HCT116 (cell line): Measurements from ENCODE around the gene ST3GAL2. TPM values are rescaled to one million over a fixed set of nuclear protein-coding genes. Genes with fewer than 3 reads are reported as not detected.
A peak's percentile ranks its signal among the peaks of the same experiment; 100 is the strongest.

ENCODE experiments used
- ATAC-seq: fragments of 200-7000 bp; cut with Tn5 transposase; 2 replicates; pipeline ENCODE4 v1.9.1; 2020; ENCODE audit warnings: mild to moderate bottlenecking, moderate library complexity
- BruUV-seq: library from RNA; stranded (reverse); fragments of 400-500 nt; replicated peaks from 2 replicates; lab custom pipeline; 2021; lab: Mats Ljungman, UMichigan
- CTCF ChIA-PET: fragments of 300-600 bp; sonication (Branson Sonifier 250); formaldehyde crosslinking; loops from one replicate; lab custom pipeline; 2021; ENCODE audit warnings: antibody characterized with exemption; lab: Charles Lee
- POLR2A ChIA-PET: fragments of 300-600, 350-600 bp; sonication (Branson Sonifier 250); formaldehyde crosslinking; loops from one replicate; lab custom pipeline; 2021; ENCODE audit warnings: antibody characterized with exemption; lab: Charles Lee
- RAD21 ChIA-PET, 2 experiments: fragments of 300-600 bp; sonication (Branson Sonifier 250); formaldehyde crosslinking; loops; one replicate each; lab custom pipeline; 2023; ENCODE audit warnings: low total read pairs in 2 of 2; ENCODE audit not compliant: uncharacterized antibody in 2 of 2, unreplicated experiment in 2 of 2, low non-redundant PET in 1 of 2; lab: Charles Lee
- DNase-seq: peaks from one replicate; pipeline ENCODE4 v3.0.0-alpha.2; 2010; ENCODE audit warnings: low read depth, low spot score
- H2AFZ ChIP-seq: fragments of 200-600 bp; shearing (Covaris generic), sonication (generic); 2 replicates; pipeline ENCODE4 v1.6.1; 2017; ENCODE audit warnings: low read depth, mixed run types, mixed read lengths, antibody characterized with exemption, low read length; ENCODE audit not compliant: poor library complexity, severe bottlenecking
- H3K27ac ChIP-seq: 2 replicates; pipeline ENCODE4 v1.5.1; 2012; ENCODE audit warnings: low read depth, low read length
- H3K27me3 ChIP-seq: fragments of 200-600 bp; sonication (generic); 2 replicates; pipeline ENCODE4 v1.6.1; 2016; ENCODE audit warnings: mixed run types, low read length, mixed read lengths; ENCODE audit not compliant: insufficient read depth
- H3K36me3 ChIP-seq, 2 experiments: fragments of 200-500 bp in 1 of 2; fragments of 200-600 bp in 1 of 2; sonication (Bioruptor generic) in 1 of 2; sonication (generic) in 1 of 2; 2 replicates each; pipeline versions ENCODE4 v1.5.1 to v1.6.1; 2014 to 2016; ENCODE audit warnings: low read length in 2 of 2, inconsistent platforms in 1 of 2, mixed read lengths in 1 of 2, mixed run types in 1 of 2; ENCODE audit not compliant: insufficient read depth in 2 of 2, control insufficient read depth in 1 of 2
- H3K4me1 ChIP-seq, 2 experiments: fragments of 200-600 bp in 1 of 2; sonication (generic) in 1 of 2; 2 replicates each; pipeline versions ENCODE4 v1.5.1 to v1.6.1; 2012 to 2017; ENCODE audit warnings: low read length in 2 of 2, inconsistent platforms in 1 of 2, mild to moderate bottlenecking in 1 of 2, mixed read lengths in 1 of 2, mixed run types in 1 of 2, moderate library complexity in 1 of 2; ENCODE audit not compliant: insufficient read depth in 2 of 2, control insufficient read depth in 1 of 2
- H3K4me2 ChIP-seq: fragments of 200-600 bp; sonication (generic); 2 replicates; pipeline ENCODE4 v1.6.1; 2017; ENCODE audit warnings: mixed run types, low read length, mixed read lengths
- H3K4me3 ChIP-seq, 2 experiments: fragments of 200-600 bp in 1 of 2; sonication (generic) in 1 of 2; replicated peaks in 1 of 2; 2 replicates each; pipeline ENCODE4 v1.5.1; 2011 to 2016; ENCODE audit warnings: low read length in 2 of 2, control low read depth in 1 of 2, low read depth in 1 of 2, mild to moderate bottlenecking in 1 of 2, mixed read lengths in 1 of 2, mixed run types in 1 of 2
- H3K79me2 ChIP-seq: fragments of 200-600 bp; sonication (generic); 2 replicates; pipeline ENCODE4 v1.6.1; 2017; ENCODE audit warnings: mild to moderate bottlenecking, mixed run types, low read length, moderate library complexity, mixed read lengths; ENCODE audit not compliant: insufficient read depth
- H3K9ac ChIP-seq: fragments of 200-600 bp; sonication (generic); 2 replicates; pipeline ENCODE4 v1.6.1; 2016; ENCODE audit warnings: low read length, mixed read lengths
- H3K9me2 ChIP-seq: fragments of 200-600 bp; sonication (generic), shearing (Covaris generic); 2 replicates; pipeline ENCODE4 v1.6.1; 2017; ENCODE audit warnings: mixed run types, mild to moderate bottlenecking, moderate library complexity; ENCODE audit not compliant: insufficient read depth
- H3K9me3 ChIP-seq, 2 experiments: fragments of 200-500 bp in 1 of 2; fragments of 200-600 bp in 1 of 2; sonication (Bioruptor generic) in 1 of 2; sonication (generic) in 1 of 2; 2 replicates each; pipeline ENCODE4 v1.6.1; 2014 to 2017; ENCODE audit warnings: low read length in 2 of 2, mixed read lengths in 2 of 2, inconsistent platforms in 1 of 2, low read depth in 1 of 2, mild to moderate bottlenecking in 1 of 2, mixed run types in 1 of 2, moderate library complexity in 1 of 2; ENCODE audit not compliant: control insufficient read depth in 1 of 2, insufficient read depth in 1 of 2
- H4K20me1 ChIP-seq: fragments of 200-600 bp; sonication (generic), shearing (Covaris generic); 2 replicates; pipeline ENCODE4 v1.6.1; 2017; ENCODE audit warnings: mixed run types, mild to moderate bottlenecking, moderate library complexity; ENCODE audit not compliant: insufficient read depth
- CBX3 ChIP-seq: IDR thresholded peaks from 2 replicates; pipeline ENCODE4 v1.6.1; 2012; ENCODE audit warnings: low read depth
- CTCF ChIP-seq, 3 experiments: fragments of 200-600 bp in 1 of 3; sonication (generic) in 1 of 3; IDR thresholded peaks in 2 of 3; conservative IDR thresholded peaks in 1 of 3; 2 replicates each; pipeline ENCODE4 v1.5.1; 2012 to 2017; ENCODE audit warnings: low read depth in 2 of 3, low read length in 2 of 3, antibody characterized with exemption in 1 of 3, borderline replicate concordance in 1 of 3, control low read depth in 1 of 3, mild to moderate bottlenecking in 1 of 3, mixed read lengths in 1 of 3, mixed run types in 1 of 3, moderate library complexity in 1 of 3; ENCODE audit not compliant: insufficient read depth in 1 of 3
- EGR1 ChIP-seq: IDR thresholded peaks from 2 replicates; pipeline ENCODE4 v1.6.1; 2012; ENCODE audit warnings: low read depth
- ELF1 ChIP-seq: IDR thresholded peaks from 2 replicates; pipeline ENCODE4 v1.6.1; 2012; ENCODE audit warnings: low read depth, borderline replicate concordance
- EZH2phosphoT487 ChIP-seq: fragments of 200-600 bp; IDR thresholded peaks from 2 replicates; pipeline ENCODE4 v1.6.1; 2018; ENCODE audit warnings: antibody characterized with exemption, borderline replicate concordance
- FOSL1 ChIP-seq: IDR thresholded peaks from 2 replicates; pipeline ENCODE4 v1.6.1; 2012; ENCODE audit warnings: low read depth
- JUND ChIP-seq: IDR thresholded peaks from 2 replicates; pipeline ENCODE4 v1.6.1; 2012
- POLR2A ChIP-seq: IDR thresholded peaks from 2 replicates; pipeline ENCODE4 v1.7.0; 2011; ENCODE audit warnings: borderline replicate concordance; ENCODE audit not compliant: insufficient read depth, insufficient read length; ENCODE audit errors: extremely low read depth
- POLR2AphosphoS5 ChIP-seq: IDR thresholded peaks from 2 replicates; pipeline ENCODE4 v1.6.1; 2011; ENCODE audit warnings: mild to moderate bottlenecking, low read depth, low read length, moderate library complexity
- RAD21 ChIP-seq: IDR thresholded peaks from 2 replicates; pipeline ENCODE4 v1.6.1; 2012; ENCODE audit warnings: low read depth, mild to moderate bottlenecking
- SIN3A ChIP-seq: IDR thresholded peaks from 2 replicates; pipeline ENCODE4 v1.6.1; 2012; ENCODE audit warnings: low read depth
- SP1 ChIP-seq: IDR thresholded peaks from 2 replicates; pipeline ENCODE4 v1.6.1; 2012; ENCODE audit warnings: low read depth
- TCF7L2 ChIP-seq: IDR thresholded peaks from 2 replicates; pipeline ENCODE4 v1.7.0; 2011; ENCODE audit warnings: borderline replicate concordance, inconsistent platforms; ENCODE audit not compliant: insufficient read depth, insufficient read length; ENCODE audit errors: extremely low read depth
- YY1 ChIP-seq: IDR thresholded peaks from 2 replicates; pipeline ENCODE4 v1.6.1; 2011; ENCODE audit warnings: low read length, low read depth, moderate library complexity, mild to moderate bottlenecking; ENCODE audit not compliant: insufficient replicate concordance; ENCODE audit errors: extremely low read depth
- ZBTB33 ChIP-seq: IDR thresholded peaks from 2 replicates; pipeline ENCODE4 v1.6.1; 2011; ENCODE audit warnings: mild to moderate bottlenecking, low read length, moderate library complexity; ENCODE audit not compliant: insufficient replicate concordance; ENCODE audit errors: extremely low read depth
- ZFX ChIP-seq: fragments of 450-650 bp; IDR thresholded peaks from 2 replicates; pipeline ENCODE4 v1.6.1; 2017
- ZNF274 ChIP-seq: fragments of 200-500 bp; sonication (Bioruptor generic); IDR thresholded peaks from 2 replicates; pipeline ENCODE4 v1.6.1; 2014; ENCODE audit warnings: mild to moderate bottlenecking, low read depth, low read length, inconsistent platforms
- intact Hi-C: fragments of 100-400 bp; cut with micrococcal nuclease; formaldehyde crosslinking; loops from 2 replicates; pipeline ENCODE4 v1.10.0; 2022
- total RNA-seq: library from RNA; stranded (reverse); gene quantifications from one replicate; pipeline ENCODE4 v1.2.1, GENCODE V29; 2021; ENCODE audit not compliant: unreplicated experiment

Gene ST3GAL2
- total RNA-seq, 1 experiment from 2014 or later, result 9.5 TPM

DNA sequence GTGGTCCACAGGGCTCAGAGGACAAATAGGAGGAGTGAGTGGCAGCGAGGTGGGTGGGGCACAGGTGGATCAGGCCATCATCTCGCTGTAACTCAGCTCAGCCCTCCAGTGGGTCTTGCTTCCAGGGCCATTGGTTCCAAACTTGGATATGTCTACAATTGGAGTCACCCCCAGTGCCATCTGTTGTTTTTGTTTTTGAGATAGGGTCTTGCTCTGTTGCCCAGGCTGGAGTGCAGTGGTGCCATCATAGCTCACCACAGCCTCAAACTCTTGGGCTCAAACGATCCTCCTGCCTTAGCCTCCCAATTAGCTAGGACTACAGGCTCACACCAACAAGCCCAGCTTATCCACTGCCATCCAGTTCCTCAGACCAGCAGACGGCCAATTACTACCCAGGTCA lies 46.3 kb downstream of the ST3GAL2 start:
- H2AFZ ChIP-seq, result no peak overlapping the region
- no peaks in the 10 kb centered on the region for H3K27me3 ChIP-seq
- H3K9me3 ChIP-seq, result no peaks in the 10 kb centered on the region
- BruUV-seq, result no TSS peak
- CTCF ChIA-PET, result interaction anchor here (1.3 kb wide), 1 partner anchor 76 kb away, joined by 3 read pairs; no protein-coding TSS in a partner anchor
- no peaks in the 10 kb centered on the region for H3K9me2 ChIP-seq
- peaks cover 0 to 32% of the 10 kb centered on the region in 2 experiments; a peak in 3 of 4 replicates for H3K4me1 ChIP-seq
- no peak overlapping the region for H3K9ac ChIP-seq
- no peaks in the 10 kb centered on the region for H3K79me2 ChIP-seq
- RAD21 ChIA-PET, result no interaction called here
- no peaks in the 10 kb centered on the region for H3K36me3 ChIP-seq
- no peak for ATAC-seq
- H3K4me3 ChIP-seq, result no peak overlapping the region
- POLR2A ChIA-PET, result interaction anchor here (2.7 kb wide), 1 partner anchor 12 kb away, joined by 18 read pairs; no protein-coding TSS in a partner anchor
- DNase-seq, result no peak
- no peak for TF ChIP-seq SIN3A
- no peak for TF ChIP-seq CBX3
- TF ChIP-seq SP1, result no peak
- no peaks in the 10 kb centered on the region for H4K20me1 ChIP-seq
- H3K27ac ChIP-seq, result no peak overlapping the region
- intact Hi-C loops, result no loop called here
- peak overlapping the region; percentile 54 for H3K4me2 ChIP-seq

GRCh38 chr16:70391881-70392481 lies 46.9 kb downstream of the ST3GAL2 start:
- Histone ChIP-seq H3K9me3 (no peaks in the 10 kb centered on the region), H3K4me3 (no peak overlapping the region), H4K20me1 (no peaks in the 10 kb centered on the region), H3K27me3 (no peaks in the 10 kb centered on the region), H3K27ac (no peak overlapping the region), H3K79me2 (no peaks in the 10 kb centered on the region), H2AFZ (no peak overlapping the region), H3K4me1 (peaks cover 0 to 38% of the 10 kb centered on the region in 2 experiments), H3K9ac (no peak overlapping the region), H3K36me3 (no peaks in the 10 kb centered on the region), H3K4me2 (peak overlapping the region; percentile 54), H3K9me2 (no peaks in the 10 kb centered on the region)
- ChIA-PET CTCF (interaction anchor here (1.3 kb wide), 1 partner anchor 77 kb away, joined by 3 read pairs; no protein-coding TSS in a partner anchor), POLR2A (interaction anchor here (2.7 kb wide), 1 partner anchor 11 kb away, joined by 18 read pairs; no protein-coding TSS in a partner anchor), RAD21 (no interaction called here)
- peak; percentile 52; the same call in 1 of the 2 replicates for ATAC-seq
- intact Hi-C loops, result no loop called here
- BruUV-seq, result no TSS peak
- DNase-seq, result no peak
- TF ChIP-seq CBX3 (no peak), SIN3A (no peak), YY1 (no peak), ELF1 (no peak), ZFX (no peak), POLR2A (no peak), ZBTB33 (no peak), FOSL1 (no peak), CTCF (IDR thresholded peaks at IDR 0.05 in 2 of 3, conservative IDR thresholded peaks at IDR 0.05 in 1 of 3; ENCODE audit: borderline replicate concordance in 1 of 3, insufficient read depth in 1 of 3, low read depth in 2 of 3, low read length in 2 of 3) (no peak), EGR1 (no peak), RAD21 (no peak), EZH2phosphoT487 (no peak), ZNF274 (no peak), SP1 (no peak), TCF7L2 (no peak), POLR2AphosphoS5 (no peak), JUND (no peak)
